Stimulated activated CD8-positive, alpha-beta memory T cell treated with anti-CD3 and anti-CD28 coated beads, Interleukin-15, amount 100 ng/mL, for 1 hour (primary cell): Measurements from ENCODE around the gene SLX4IP.

ENCODE experiments used
- DNase-seq: peaks from one replicate; pipeline ENCODE4 v3.0.0-alpha.2; 2020; ENCODE audit warnings: low read depth

SLX4IP gene

DNA sequence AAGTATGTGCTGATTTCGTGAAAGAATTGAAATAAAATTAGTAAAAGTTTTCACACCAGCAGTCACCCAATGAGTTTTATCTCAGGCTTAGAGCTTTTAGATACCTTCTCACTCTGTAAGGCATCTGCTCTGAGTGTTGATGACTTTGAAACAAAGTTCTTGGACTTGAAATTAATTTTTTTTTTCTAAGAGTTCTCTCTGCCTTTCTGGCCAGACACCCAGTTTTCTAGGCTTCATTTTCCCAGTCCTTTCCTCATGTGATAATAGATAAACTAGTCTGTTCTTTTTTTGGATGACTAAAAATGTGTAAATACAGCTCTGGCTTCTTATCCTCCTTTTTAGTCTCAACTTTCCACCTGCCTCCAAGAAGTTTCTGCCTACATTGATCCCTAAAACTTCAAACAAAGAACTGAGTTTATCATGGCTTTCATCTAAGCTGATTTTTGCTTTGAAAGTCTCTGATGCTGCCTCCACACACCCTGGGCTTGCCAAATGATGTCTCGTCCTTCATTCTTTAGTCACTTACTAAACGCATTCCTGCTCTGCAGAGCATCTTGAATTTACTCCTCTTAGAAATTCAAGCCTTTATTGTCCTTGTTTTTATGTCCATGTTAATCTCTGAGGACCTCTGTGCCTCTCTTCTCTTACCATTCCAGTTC, 32.7 kb downstream of the SLX4IP start:
- no peak for DNase-seq

DNA sequence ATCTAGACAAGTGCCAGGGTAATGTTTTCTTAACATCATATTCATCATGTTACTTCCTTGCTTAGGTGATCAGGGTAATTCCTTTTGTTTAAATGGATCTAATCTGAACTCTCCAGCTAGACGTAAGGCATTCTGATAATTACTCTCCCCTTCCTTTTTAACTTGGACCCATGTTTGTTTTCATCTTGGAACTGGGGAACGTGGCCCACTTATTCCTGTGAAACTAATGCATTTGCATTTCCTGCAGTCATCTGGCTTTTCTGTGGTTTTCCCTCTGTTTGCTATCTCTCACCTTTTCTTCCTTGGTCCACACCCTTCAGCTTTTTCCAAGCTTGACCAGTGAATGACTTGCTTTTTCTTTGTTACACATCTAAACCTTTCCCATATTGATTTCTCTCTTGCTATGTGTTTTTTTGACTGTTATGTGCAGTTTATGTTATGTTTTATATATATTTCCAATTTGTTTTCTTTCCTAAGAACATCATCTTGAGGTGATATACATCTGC, 33.3 kb downstream of the SLX4IP start:
- DNase-seq, result no peak

- no peak for DNase-seq
Measured at GRCh38 chr20:10469056-10469455, 34.0 kb downstream of the SLX4IP start.

- DNase-seq, result no peak
Measured at GRCh38 chr20:10469599-10469998, 34.5 kb downstream of the SLX4IP start.

DNA sequence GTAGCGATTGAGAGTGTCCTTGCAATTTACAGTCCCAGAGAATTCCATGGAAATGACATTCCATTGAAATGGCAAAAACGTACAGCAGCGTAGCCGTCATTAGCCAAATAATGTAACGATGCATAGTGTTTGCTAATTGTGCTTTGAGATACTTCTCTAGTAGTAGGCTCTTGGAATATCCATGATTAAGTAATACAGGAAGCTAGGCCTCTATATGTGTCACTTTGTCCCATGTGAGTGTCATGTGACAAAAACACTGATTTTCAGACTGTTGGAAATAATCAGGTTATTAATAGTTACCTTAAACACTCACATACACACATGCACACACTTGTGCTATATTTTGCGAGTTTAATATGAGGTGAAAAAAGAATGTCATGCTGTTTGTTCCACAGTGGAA, 35.2 kb downstream of the SLX4IP start:
- no peak for DNase-seq

DNA sequence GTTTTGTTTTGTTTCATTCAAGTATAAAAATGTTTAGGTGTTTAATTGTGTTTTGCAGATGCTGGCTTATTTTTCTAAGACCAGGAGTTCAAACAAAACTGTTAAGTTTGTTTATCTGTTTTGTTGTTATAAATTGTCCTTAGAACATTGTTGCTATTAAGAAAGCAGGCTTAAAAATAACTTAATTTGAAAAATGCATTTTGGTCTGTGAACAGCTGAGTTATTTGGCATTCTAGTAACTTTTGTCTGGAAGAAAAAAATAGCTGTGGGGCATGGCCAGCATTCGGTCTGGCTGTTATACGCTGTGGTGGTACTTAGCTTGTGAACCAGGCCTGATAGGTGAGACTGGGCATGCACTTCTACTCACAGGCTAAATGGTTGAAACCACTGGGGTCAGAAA, 37.8 kb downstream of the SLX4IP start:
- no peak for DNase-seq

DNA sequence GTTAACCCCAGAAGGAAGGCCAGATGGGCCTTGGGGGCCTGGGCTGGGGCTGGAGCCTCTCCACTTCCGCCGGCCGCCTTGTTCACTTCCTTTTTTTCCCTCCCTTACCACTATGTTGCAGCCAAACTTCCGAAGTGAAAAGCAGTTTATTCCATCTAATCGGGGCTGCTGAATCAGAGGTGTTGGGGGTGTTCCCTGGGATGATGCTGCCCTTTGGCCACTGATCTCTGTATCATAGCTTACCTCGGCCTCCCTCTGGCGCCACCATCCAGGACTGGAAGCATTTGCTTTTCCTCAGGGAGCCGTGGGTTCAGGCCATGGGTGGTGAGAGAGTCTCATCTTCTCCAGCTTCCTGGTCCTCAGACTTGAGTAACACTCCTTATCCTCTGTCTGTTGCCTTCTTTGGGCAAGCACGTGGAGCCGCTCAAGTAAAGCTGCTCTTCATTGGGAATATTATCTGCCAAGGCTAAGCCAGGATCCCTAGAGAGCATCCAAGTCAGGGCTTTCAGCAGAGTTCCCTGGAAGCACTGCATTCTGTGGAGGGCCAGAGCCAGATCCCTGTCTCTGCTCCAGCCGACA, 39.6 kb downstream of the SLX4IP start:
- no peak for DNase-seq

GRCh38 chr20:10475225-10475624, 40.1 kb downstream of the SLX4IP start:
- no peak for DNase-seq

GRCh38 chr20:10476319-10476724, 41.2 kb downstream of the SLX4IP start:
- DNase-seq, result no peak

DNA sequence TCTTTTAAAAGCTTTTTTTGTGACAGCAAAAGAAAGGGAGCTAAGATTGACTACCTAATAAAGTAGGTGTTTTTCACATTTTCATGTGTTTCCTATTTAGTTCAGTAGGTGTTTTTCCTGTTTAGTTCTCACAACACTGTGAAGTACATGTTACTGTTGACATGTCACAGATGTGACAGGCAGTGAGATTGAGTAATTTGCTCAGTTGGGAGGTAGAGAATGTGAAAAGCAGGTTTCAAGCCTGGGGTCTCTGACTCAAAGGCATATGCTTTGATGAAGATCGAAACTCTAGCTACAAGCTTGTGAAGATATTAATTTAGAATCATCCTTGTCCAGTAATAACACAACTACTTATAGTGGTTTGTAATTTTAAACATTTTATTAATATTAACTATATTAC, 43.1 kb downstream of the SLX4IP start:
- DNase-seq, result no peak

DNA sequence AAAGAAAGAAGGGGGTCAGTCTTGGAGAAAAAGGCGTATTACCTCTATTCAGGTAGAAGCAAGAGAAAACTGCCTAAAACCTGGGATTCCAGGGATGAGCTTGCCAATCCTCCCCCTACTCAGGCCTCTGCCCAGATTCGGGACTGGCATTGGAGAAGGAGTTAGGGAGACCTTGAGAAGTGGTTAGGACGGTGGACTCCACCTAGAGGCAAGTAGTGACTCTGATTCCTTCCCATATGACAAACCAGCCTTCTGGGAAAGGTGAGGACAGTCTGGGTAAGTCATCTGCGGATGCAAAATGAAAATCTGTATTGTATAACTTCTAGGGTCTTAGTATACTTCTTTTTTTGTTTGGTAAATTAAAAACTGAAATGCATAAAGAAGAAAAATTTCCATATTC, 43.8 kb downstream of the SLX4IP start:
- no peak for DNase-seq

- DNase-seq, result no peak
Measured at GRCh38 chr20:10481676-10482075, 46.6 kb downstream of the SLX4IP start.

GRCh38 chr20:10483691-10484090, 48.6 kb downstream of the SLX4IP start:
- DNase-seq, result no peak

GRCh38 chr20:10487142-10488136, 52.3 kb downstream of the SLX4IP start:
- no peak for DNase-seq

GRCh38 chr20:10488534-10488933, 53.4 kb downstream of the SLX4IP start:
- DNase-seq, result no peak

DNA sequence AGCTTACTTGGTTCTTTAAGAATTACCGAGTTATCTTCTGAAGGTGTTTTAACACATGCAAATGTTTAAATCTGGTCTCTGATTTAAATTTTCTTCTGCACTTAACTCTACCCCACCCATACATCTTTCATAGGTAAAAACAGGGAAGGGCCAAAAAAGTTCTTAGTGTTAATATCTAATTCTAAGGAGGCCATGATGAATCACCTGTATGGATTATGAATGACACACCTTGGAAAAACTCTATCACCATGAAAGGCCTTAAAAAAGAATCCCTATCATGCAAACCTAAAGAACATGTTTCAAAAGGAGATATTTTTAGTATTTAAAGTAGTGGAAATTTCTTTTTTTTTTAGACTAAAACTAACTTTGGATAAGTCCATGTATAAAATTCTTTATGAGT, 54.7 kb downstream of the SLX4IP start:
- no peak for DNase-seq

GRCh38 chr20:10490257-10490656, 55.2 kb downstream of the SLX4IP start:
- no peak for DNase-seq

DNA sequence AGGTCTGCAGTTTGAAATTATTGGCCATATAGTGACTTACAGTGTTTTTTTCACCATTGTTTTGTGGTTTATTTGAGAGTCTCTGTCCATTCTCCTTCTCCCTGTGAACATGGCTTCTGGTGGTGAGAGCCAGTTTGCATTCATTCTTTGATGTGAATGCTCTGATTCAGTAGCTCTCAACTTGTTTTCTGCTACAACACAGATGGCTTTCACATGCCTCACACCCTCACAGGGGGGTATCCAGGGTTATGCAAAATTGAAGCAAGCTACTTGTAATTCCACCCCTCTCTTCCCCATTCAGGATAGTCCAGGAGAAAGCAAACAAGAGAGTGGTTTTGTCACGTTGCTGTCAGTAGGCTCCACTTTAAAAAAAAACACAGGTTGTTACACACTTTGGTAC, 55.6 kb downstream of the SLX4IP start:
- no peak for DNase-seq

- DNase-seq, result no peak
Measured at GRCh38 chr20:10492065-10492464, 57.0 kb downstream of the SLX4IP start.

GRCh38 chr20:10492844-10493243, 57.7 kb downstream of the SLX4IP start:
- no peak for DNase-seq

- DNase-seq, result no peak
Measured at GRCh38 chr20:10495173-10495572, 60.1 kb downstream of the SLX4IP start.

GRCh38 chr20:10496465-10496864, 61.4 kb downstream of the SLX4IP start:
- no peak for DNase-seq

DNA sequence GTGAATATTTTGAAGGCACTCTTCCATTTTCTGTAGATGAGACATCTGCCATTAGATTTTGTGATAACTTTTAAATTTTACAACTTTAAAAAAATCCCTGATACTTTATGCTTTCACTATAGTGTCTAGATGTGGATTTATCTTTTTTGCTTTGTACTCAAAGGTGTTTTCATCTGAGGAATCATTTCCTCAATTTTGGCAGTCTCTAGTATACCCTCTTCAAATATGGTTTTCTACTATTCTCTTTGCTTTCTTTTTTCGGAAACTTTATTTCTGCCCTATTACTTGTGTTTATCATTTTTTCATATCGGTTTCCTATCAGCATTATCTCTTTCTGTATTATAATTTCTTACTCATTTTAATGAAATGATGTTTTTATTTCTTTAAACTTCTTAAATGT, 62.2 kb downstream of the SLX4IP start:
- DNase-seq, result no peak
